Brain microvascular endothelial cell (primary cell): ENCODE data around the gene ZBTB40.

Experiments used
- DNase-seq: peaks from one replicate; pipeline ENCODE4 v3.0.0-alpha.2; 2020
- H3K27ac ChIP-seq: fragments of 250-450 bp; sonication (Bioruptor Pico); 2 replicates; pipeline ENCODE4 v1.5.1; 2020; ENCODE audit warnings: mild to moderate bottlenecking, moderate library complexity
- H3K27me3 ChIP-seq: fragments of 250-450 bp; sonication (Bioruptor Pico); replicated peaks from 2 replicates; pipeline ENCODE4 v1.5.1; 2020; ENCODE audit warnings: mild to moderate bottlenecking
- H3K36me3 ChIP-seq: fragments of 250-450 bp; sonication (Bioruptor Pico); replicated peaks from 2 replicates; pipeline ENCODE4 v1.5.1; 2020; ENCODE audit warnings: mild to moderate bottlenecking
- H3K4me3 ChIP-seq: 2 replicates; pipeline ENCODE4 v1.5.1; 2011; ENCODE audit warnings: low read depth, mild to moderate bottlenecking, control low read depth, low read length, moderate library complexity
- in situ Hi-C: cut with HindIII; loops from 2 replicates; pipeline ENCODE4 v1.10.0; 2017; ENCODE audit warnings: low sequenced_read_pairs, low pct_ligation_motif_present
- TF ChIP-seq, protein P1 (sequence below): IDR thresholded peaks from 2 replicates; pipeline ENCODE4 v1.5.1; 2011; ENCODE audit warnings: low read depth, mild to moderate bottlenecking, moderate library complexity, low read length, control low read depth, inconsistent platforms; ENCODE audit errors: missing control alignments

Gene ZBTB40

DNA sequence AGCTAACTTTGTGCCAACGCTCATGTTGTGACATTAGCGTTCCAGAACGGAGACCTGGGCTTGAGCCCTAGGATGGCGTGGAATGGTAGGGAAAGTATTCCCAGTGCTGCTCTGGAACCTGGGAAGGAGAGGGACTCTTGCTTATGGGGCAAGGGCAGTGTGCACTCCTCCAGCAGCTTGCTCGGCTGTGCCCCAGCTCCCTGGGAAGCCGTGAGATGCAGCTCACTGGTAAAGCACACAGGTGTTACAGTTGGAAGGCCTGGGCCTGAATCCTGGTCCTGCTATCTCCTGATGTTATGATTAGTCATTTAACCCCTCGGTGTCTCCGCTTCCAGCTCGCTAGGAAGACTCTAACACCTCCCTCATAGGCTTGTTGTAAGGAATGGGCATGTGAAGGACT lies 69.2 kb downstream of the ZBTB40 start:
- in situ Hi-C loops, result no loop called here
- no peak for DNase-seq
- Histone ChIP-seq H3K27me3 (no peaks in the 10 kb centered on the region), H3K4me3 (no peak overlapping the region), H3K27ac (no peak overlapping the region), H3K36me3 (peaks cover 59% of the 10 kb centered on the region)
- TF ChIP-seq, protein P1, sequence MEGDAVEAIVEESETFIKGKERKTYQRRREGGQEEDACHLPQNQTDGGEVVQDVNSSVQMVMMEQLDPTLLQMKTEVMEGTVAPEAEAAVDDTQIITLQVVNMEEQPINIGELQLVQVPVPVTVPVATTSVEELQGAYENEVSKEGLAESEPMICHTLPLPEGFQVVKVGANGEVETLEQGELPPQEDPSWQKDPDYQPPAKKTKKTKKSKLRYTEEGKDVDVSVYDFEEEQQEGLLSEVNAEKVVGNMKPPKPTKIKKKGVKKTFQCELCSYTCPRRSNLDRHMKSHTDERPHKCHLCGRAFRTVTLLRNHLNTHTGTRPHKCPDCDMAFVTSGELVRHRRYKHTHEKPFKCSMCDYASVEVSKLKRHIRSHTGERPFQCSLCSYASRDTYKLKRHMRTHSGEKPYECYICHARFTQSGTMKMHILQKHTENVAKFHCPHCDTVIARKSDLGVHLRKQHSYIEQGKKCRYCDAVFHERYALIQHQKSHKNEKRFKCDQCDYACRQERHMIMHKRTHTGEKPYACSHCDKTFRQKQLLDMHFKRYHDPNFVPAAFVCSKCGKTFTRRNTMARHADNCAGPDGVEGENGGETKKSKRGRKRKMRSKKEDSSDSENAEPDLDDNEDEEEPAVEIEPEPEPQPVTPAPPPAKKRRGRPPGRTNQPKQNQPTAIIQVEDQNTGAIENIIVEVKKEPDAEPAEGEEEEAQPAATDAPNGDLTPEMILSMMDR, result no peak

- H3K27ac ChIP-seq, result no peak overlapping the region
- in situ Hi-C loops, result no loop called here
- TF ChIP-seq, protein P1, result no peak
- H3K27me3 ChIP-seq, result no peaks in the 10 kb centered on the region
- H3K36me3 ChIP-seq, result peaks cover 63% of the 10 kb centered on the region
- no peak overlapping the region for H3K4me3 ChIP-seq
- no peak for DNase-seq
These were observed 70.0 kb downstream of the ZBTB40 start for GRCh38 chr1:22521692-22522091.

GRCh38 chr1:22522221-22522743 lies 70.6 kb downstream of the ZBTB40 start:
- Histone ChIP-seq H3K4me3 (no peak overlapping the region), H3K27me3 (no peaks in the 10 kb centered on the region), H3K27ac (no peak overlapping the region), H3K36me3 (peaks cover 61% of the 10 kb centered on the region)
- no peak for DNase-seq
- TF ChIP-seq, protein P1, result no peak
- in situ Hi-C loops, result no loop called here

DNA sequence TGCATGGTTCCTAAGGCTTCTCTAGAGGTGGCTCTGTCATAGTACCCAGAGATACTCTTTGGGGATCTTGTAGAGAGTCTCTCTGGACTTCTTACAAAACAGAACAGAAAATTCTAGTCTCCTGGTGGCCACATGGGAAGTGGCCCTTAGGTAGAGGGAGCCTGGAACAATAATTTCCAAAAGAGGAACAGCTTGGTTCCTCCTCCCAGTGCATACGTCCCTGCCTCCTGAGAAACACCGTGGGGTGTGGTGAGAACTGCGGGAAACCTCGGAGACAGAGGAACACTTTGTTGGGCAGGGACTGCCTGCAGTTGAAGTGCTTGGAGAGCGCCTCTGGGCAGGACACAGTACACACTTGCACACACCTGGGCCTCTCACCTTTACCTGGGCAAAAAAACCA lies 72.8 kb downstream of the ZBTB40 start:
- no peak overlapping the region for H3K4me3 ChIP-seq
- H3K36me3 ChIP-seq, result peaks cover 49% of the 10 kb centered on the region
- no peak for DNase-seq
- in situ Hi-C loops, result no loop called here
- TF ChIP-seq, protein P1, result no peak
- no peak overlapping the region for H3K27ac ChIP-seq
- no peaks in the 10 kb centered on the region for H3K27me3 ChIP-seq

GRCh38 chr1:22525211-22525610 lies 73.6 kb downstream of the ZBTB40 start:
- TF ChIP-seq, protein P1, result no peak
- in situ Hi-C loops, result no loop called here
- peaks cover 42% of the 10 kb centered on the region for H3K36me3 ChIP-seq

DNA sequence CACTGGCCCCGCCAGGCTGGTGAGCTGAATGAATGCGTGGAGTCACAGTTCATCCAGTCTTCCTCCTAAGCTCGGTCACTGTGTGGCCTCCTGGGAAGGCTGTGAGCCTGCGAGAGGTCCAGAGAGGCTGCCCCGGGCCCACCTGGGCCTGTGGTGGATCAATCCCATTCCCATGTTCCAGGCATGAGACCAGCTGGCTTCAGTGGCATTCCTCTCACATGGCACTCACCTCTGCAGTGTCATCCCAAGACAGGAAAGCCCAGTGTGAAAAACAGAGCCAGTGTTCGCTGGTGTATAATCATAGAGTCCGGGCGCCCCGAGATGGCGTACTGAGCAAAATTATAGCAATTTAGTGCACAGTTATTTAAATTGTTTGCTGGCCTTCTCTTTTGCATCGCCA lies 74.0 kb downstream of the ZBTB40 start:
- DNase-seq, result no peak
- Histone ChIP-seq H3K27me3 (no peaks in the 10 kb centered on the region), H3K36me3 (peaks cover 37% of the 10 kb centered on the region), H3K4me3 (no peak overlapping the region), H3K27ac (no peak overlapping the region)
- TF ChIP-seq, protein P1, result no peak
- in situ Hi-C loops, result no loop called here

More at GRCh38 chr1:22525211-22525610, 73.6 kb downstream of the ZBTB40 start:
- Histone ChIP-seq H3K4me3 (no peak overlapping the region), H3K27ac (no peak overlapping the region), H3K27me3 (no peaks in the 10 kb centered on the region)
- no peak for DNase-seq
